ENCODE measurements around the gene UGT2B10.
"Not testable (repeated sequence)": the region's sequence is repeated elsewhere in the genome, so short reads cannot be mapped to it uniquely, and the experiment has no call there.

UGT2B10 gene

DNA sequence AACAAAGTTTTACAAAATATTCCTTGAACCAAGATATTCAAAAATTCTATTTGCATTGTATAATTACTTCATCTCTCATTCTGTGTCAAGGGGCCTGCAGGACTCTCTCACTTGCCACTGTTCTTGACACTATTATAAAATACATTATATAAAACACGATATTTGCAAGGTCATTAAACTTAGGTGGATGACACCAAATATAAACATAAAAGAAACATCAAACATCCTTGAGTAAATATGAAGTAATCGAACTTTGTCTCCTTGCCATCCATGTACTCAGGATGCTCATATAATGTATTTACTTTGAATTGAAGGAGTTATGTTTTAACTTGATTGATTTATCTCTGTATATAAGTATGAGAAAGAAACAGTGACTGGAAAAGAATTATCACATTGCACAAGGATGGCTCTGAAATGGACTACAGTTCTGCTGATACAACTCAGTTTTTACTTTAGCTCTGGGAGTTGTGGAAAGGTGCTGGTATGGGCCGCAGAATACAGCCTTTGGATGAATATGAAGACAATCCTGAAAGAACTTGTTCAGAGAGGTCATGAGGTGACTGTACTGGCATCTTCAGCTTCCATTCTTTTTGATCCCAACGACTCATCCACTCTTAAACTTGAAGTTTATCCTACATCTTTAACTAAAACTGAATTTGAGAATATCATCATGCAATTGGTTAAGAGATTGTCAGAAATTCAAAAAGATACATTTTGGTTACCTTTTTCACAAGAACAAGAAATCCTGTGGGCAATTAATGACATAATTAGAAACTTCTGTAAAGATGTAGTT lies at the start of gene UGT2B10:
TSS of gene UGT2B10 (plus strand) at position 378 of the 793 bp plus-strand sequence. CDS start at position 404, 26 bp downstream.
- not testable (repeated sequence) for DNase-seq (ENCODE audit: low read depth)

GRCh38 chr4:68771836-68772235 lies 44.0 kb upstream of the UGT2B10 start:
- DNase-seq (ENCODE audit: low read depth): not testable (repeated sequence)

DNA sequence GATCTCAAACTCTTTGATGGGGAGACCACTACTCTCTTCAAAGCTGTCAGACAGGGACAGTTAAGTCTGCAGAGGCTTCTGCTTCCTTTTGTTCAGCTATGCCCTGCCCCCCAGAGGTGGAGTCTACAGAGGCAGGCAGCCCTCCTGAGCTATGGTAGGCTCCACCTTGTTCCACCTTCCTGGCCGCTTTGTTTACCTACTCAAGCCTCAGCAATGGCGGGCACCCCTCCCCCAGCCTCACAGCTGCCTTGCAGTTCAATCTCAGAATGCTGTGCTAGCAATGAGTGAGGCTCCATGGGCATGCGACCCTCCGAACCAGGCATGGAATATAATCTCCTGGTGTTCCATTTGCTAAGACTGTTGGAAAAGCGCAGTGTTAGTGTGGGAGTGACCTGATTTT lies 42.1 kb upstream of the UGT2B10 start:
- no peak for DNase-seq (ENCODE audit: low read depth)

- no peak for DNase-seq (ENCODE audit: low read depth)
These were observed 35.6 kb upstream of the UGT2B10 start for GRCh38 chr4:68780232-68780631.

DNA sequence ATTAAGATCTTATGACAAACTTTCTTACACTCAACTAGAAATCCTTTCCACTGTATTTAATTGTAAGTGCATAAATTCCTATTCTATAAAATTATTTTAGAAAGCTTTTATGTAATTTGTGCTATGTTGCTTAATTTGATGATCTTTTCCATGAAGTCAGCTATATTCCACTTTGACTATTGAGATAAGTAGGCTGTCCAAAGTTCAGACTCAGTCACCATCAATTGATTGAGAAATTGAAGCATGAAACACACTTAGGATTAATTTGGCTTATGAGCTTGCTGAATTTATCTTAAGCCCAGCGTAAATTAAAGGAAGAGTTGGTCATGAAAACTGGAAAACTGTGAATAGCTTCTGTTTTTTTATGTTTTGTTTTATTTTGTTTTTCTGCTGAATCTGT lies 18.7 kb upstream of the UGT2B10 start:
- DNase-seq (ENCODE audit: low read depth): no peak

- DNase-seq (ENCODE audit: low read depth): no peak
These were observed 18.2 kb upstream of the UGT2B10 start for GRCh38 chr4:68797618-68798017.

GRCh38 chr4:68803013-68803412 lies 12.8 kb upstream of the UGT2B10 start:
- no peak for DNase-seq (ENCODE audit: low read depth)

DNA sequence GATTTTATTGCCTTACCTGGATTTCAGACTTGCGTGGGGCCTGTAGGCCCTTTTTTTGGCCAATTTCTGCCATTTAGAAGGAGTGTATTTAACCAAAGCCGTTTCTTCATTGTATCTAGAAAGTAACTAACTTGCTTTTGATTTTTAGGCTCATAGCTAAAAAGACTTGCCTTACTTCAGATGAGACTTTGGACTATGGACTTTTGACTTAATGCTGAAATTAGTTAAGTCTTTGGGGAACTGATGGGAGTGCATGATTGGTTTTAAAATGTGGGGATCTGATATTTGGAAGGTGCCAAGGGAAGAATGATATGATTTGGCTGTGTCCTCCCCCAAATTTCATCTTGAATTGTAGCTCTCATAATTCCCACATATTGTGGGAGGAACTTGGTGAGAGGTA lies 7.7 kb upstream of the UGT2B10 start:
- no peak for DNase-seq (ENCODE audit: low read depth)

DNA sequence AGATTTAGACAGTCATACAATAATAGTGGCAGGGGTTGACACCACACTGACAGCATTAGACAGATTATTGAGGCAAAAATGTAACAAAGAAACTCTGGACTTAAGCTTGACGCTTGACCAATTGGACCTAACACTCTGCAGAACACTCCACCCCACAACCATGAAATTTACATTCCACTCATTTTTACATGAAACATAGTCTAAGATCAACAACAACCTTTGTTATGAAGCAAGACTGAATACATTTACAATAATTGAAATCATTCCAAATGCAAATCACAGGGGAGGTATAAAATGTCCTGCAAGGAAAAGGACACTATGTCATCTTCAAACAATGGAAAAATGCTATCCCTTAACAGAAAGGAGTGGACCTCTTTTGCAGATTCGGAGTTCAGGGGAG lies 4.9 kb upstream of the UGT2B10 start:
- no peak for DNase-seq (ENCODE audit: low read depth)

GRCh38 chr4:68816410-68817265 lies 844 bp downstream of the UGT2B10 start:
- not testable (repeated sequence) for DNase-seq (ENCODE audit: low read depth)

- no peak for DNase-seq (ENCODE audit: low read depth)
These were observed 1.6 kb downstream of the UGT2B10 start for GRCh38 chr4:68817386-68817785.

DNA sequence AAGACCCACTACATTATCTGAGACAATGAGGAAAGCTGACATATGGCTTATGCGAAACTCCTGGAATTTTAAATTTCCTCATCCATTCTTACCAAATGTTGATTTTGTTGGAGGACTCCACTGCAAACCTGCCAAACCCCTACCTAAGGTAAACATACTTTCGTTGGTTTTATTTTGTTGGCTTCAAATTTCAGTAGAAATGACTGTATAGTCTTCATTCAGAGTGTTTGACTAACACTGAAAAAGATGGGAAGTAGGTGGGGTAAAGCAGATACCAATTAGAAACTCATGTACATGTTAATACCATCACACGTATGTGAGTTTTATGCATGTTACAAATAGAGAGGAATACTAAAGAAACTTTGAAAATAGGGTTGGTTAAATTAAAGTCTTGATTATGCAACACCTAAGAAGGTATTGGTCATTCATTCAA lies 2.3 kb downstream of the UGT2B10 start:
- DNase-seq (ENCODE audit: low read depth): not testable (repeated sequence)

DNA sequence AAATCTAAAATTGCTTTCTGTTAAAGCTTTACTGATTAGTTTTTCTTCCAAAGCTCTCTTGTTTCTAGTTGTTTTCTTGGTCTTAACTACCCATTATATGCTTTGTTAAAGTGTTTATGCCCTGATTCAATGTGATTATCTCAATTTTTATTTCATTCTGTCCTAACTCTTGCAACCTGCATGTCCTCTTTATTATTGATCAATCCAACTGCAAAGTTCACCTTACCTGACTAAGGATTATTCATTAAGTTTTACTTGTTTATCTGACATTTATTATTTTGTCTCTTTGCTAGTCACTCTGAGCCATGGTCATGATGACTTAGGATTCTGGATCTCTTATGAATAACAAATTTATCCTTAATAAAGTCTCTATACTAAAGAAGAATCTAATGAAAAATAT lies 15.8 kb downstream of the UGT2B10 start:
- DNase-seq (ENCODE audit: low read depth): no peak

- no peak for DNase-seq (ENCODE audit: low read depth)
These were observed 34.5 kb downstream of the UGT2B10 start for GRCh38 chr4:68850293-68850692.

GRCh38 chr4:68855771-68856170 lies 40.0 kb downstream of the UGT2B10 start:
- DNase-seq (ENCODE audit: low read depth): no peak

GRCh38 chr4:68858039-68858438 lies 42.2 kb downstream of the UGT2B10 start:
- DNase-seq (ENCODE audit: low read depth): no peak

- DNase-seq (ENCODE audit: low read depth): no peak
These were observed 43.9 kb downstream of the UGT2B10 start for GRCh38 chr4:68859655-68860054.

GRCh38 chr4:68861057-68861456 lies 45.3 kb downstream of the UGT2B10 start:
- no peak for DNase-seq (ENCODE audit: low read depth)

DNA sequence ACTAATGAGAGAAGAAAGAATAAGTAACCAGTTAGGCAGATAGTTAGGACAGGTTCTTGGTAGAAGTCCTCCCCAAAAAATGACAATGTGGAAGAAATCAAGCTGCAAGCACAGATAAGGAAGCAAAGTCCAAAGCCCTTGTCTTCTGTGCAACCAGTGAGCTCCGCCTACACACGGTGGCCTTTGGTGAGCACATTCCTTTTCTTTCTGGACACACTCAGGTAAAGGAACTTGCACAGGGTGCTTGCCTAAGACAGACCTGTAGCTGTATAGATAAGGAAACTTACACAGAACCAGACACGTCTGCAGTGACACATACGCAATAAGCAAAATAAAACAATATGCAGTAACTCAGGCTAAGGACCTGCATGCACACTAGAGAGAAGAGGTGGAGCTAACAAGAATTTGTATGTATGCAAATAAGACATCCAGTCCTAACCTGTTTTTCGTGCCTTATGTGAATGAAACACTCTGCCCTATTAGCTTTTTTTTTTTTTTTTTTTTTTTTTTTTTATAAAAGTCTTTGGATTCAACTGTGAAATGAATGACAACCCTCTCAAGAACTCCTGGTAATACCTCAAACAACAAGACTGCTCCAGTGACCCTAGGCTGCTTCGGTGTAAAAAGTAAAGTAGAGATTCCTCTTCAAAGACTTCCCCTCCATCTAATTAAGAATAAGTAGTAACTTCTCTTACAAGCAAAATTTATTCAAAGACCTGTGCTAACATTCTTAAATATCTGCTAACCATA lies 48.8 kb downstream of the UGT2B10 start:
- DNase-seq (ENCODE audit: low read depth): no peak

GRCh38 chr4:68865188-68865638 lies 49.4 kb downstream of the UGT2B10 start:
- no peak for DNase-seq (ENCODE audit: low read depth)

DNA sequence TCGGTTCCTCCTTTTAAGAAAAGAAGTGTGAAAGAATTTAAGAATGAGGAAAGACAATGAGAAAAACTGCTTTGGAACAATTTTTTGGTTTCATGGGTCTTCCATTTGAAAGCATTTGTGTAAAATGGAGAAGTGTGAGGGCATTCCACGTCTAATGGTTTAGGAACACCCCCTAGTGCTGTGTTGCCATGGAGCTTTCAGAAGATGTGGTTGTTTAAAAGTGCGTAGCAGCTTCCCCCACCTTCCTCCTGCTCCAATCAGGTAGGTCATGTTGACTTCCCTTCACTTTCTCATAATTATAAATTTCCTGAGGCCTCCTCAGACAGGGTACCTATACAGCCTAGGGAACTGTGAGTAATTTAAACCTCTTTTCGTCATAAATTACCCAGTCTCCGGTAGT lies 50.0 kb downstream of the UGT2B10 start:
- no peak for DNase-seq (ENCODE audit: low read depth)

- DNase-seq (ENCODE audit: low read depth): no peak
These were observed 53.5 kb downstream of the UGT2B10 start for GRCh38 chr4:68869274-68869773.
